ENCODE measurements around the gene PVR.
"Not testable (repeated sequence)": the region's sequence is repeated elsewhere in the genome, so short reads cannot be mapped to it uniquely, and the experiment has no call there.

PVR gene

GRCh38 chr19:44645407-44646048 is 1.8 kb downstream of the PVR start:
- DNase-seq (ENCODE audit: low read depth): no peak

DNA sequence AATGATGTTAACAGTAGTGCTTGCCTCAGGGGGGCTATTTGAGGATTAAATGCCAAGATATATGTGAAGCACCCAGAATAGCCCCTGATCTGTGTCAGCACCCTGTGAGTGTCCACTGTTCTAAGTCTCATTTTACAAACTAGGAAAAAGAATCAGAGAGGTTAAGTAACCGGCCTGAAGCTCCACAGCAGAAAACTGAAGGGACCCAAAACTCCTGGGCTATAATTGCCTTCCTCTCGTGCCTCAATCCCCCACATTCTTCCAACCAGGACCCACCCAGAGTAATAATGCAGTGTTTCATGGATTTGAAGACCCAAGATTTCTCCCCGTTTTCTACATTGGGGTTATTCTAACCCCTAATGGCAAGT is 2.3 kb downstream of the PVR start:
- no peak for DNase-seq (ENCODE audit: low read depth)

- no peak for DNase-seq (ENCODE audit: low read depth)
Observed at GRCh38 chr19:44647144-44647543, 3.4 kb downstream of the PVR start.

DNA sequence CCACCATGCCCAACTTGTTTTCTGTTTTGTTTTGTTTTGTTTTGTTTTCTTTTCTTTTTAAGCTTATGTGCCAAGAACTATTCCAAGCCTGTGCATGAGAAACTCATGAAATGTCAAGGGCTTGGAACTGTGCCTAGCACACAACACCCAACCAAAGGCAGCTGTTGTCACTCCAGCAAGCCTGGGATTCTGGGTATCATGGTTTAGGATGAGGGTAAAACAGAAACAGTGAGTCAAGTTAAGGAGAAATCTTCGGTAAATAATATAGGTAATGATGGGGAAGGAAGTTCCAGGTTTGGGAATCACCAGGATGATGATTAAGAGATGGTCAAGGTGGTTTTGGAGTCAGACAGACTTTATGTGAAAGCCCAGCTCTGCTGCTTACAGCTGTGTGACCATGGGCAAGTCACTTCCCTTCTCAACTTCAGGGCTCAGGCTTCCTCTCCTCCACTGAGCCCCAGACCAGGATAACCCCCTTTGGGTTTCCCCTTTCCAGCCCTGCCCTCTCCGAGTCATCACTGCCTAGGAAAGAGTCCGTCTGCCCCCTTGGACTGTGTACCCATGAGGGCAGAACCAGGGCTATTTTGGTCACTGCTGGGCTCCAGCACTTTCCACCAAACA is 5.0 kb downstream of the PVR start:
- no peak for DNase-seq (ENCODE audit: low read depth)

- DNase-seq (ENCODE audit: low read depth): no peak
Observed at GRCh38 chr19:44649578-44650145, 6.0 kb downstream of the PVR start.

GRCh38 chr19:44653343-44653742 is 9.6 kb downstream of the PVR start:
- no peak for DNase-seq (ENCODE audit: low read depth)

- peak; percentile 23 for DNase-seq (ENCODE audit: low read depth)
Observed at GRCh38 chr19:44653977-44654774, 10.5 kb downstream of the PVR start.

DNA sequence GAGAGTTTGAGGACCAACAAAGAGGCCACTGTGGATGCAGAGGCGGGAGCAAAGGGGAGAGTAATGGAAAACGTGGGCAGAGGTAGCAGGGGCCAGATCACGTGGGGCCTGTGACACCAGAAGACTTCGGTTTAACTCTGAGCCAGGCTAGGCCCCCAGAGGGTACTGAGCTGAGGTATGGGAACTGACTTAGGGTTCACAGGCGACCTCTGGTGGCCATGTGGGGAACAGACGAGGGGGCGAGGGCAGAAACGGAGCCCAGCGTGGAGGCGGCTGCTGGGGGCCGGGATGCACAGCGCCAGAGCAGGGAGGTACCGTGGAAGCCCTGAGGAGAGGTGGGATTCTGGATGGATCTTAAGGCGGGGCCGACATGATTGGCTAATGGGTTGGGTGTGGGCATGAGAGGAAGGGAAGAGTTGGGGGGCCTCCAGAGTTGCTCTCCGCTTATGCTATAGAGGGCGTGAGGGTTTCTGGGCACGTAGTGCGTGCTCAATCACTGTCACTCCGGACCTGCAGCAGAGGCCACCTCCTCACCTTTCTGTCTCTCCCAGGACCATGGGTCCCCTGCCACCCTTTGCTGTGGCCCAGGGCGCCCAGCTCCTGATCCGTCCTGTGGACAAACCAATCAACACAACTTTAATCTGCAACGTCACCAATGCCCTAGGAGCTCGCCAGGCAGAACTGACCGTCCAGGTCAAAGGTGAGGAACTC is 13.7 kb downstream of the PVR start:
- no peak for DNase-seq (ENCODE audit: low read depth)

DNA sequence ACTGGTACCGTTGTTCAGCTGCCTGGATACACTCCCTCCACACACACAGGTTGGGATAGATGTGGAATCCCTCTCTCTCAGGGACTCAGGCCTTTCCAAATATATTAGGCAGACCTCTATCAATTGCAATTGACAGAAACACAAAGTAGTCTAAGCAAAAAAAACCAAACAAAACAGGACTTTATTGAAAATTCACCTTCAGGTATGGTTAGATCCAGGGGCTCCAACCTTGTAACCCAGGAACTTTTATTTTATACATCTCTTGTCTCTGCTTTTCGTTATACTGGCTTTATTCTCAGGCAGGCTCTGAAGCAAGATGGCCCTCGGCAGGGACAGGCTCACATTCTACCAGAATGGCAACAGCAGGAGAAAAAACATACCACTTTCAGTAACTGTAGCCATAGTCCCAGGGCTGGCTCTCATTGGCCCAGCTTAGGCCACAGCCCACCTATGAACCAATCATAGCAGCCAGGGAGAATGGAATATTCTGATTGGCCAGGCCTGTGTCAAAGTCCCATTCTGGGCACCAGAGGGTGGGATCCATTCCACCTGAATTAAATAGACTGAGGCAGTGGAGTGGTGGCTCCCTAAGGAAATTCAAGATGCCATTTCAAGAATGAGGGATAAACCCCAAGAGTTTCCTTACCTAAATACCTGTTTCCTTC is 14.5 kb downstream of the PVR start:
- DNase-seq (ENCODE audit: low read depth): no peak

DNA sequence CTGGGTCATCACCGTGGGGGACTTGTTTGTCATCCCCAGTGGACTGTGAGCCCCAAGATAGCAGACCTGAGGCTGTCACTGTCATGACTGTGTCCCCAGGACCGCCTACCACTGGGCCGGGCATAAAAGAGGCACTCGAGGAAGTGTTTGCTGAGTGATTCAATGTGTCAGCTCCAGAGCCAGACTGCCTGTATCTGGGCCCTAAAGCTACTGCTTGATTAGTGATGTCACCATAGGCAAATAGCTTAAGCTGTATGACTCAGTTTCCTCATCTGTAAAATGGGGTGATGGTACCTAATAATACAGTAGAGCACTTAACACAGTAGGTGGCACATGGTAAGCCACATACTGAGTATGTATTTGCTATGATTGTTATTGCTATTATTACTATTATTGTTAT is 16.4 kb downstream of the PVR start:
- no peak for DNase-seq (ENCODE audit: low read depth)

DNA sequence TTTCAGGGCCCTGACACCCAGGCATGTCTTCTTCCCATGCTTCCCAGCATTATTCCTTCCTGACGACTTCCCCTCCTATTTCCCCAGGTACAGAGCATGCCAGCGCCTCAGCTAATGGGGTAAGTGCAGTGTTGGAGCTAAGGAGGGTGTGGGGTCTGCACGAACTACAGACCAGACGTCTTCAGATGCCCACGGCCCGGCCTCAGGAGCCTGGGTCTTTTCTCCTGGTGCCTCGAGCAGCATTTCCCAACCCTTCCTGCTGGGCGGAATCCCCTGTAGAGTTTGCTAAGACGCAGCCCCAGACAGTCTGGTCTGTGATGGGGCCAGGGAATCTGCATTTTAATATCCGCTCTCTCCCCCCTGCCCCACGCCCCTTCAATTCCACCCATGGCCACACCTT is 17.5 kb downstream of the PVR start:
- DNase-seq (ENCODE audit: low read depth): no peak

DNA sequence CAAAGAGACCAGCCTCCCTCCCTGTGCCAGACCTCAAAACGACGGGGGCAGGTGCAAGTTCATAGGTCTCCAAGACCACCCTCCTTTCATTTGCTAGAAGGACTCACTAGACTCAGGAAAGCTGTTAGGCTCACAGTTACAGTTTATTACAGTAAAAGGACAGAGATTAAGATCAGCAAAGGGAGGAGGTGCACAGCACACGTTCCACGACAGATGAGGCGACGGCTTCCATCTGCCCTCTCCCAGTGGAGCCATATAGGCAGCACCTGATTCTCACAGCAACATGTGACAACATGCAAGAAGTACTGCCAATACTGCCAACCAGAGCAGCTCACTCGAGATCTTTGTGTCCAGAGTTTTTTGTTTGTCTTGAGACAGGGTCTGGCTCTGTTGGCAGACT is 18.2 kb downstream of the PVR start:
- no peak for DNase-seq (ENCODE audit: low read depth)

- DNase-seq (ENCODE audit: low read depth): no peak
Observed at GRCh38 chr19:44662691-44663385, 19.1 kb downstream of the PVR start.

GRCh38 chr19:44663996-44664395 is 20.3 kb downstream of the PVR start:
- no peak for DNase-seq (ENCODE audit: low read depth)

DNA sequence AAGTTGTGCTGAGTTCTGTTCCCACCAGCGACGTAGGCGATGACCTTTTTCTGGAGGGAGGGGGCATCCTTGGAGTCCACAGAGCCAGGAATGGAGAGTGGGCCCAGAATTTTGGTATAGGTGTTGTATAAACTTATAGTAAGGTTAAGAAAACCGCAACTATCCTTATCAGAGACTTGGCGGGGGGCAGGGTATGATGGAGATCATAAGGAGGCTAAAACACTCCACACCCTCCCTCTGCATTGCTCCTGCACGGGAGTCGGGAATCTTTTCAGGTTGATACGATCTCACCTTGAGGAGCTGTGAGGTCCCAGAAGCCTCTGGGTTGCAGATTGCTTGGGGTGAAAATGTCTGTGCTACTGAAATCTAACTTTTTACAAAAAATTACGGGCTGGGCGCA is 21.3 kb downstream of the PVR start:
- no peak for DNase-seq (ENCODE audit: low read depth)

GRCh38 chr19:44666852-44667556 is 23.3 kb downstream of the PVR start:
- no peak for DNase-seq (ENCODE audit: low read depth)

GRCh38 chr19:44668985-44669764 is 25.5 kb downstream of the PVR start:
- DNase-seq (ENCODE audit: low read depth): no peak

GRCh38 chr19:44670027-44670426 is 26.3 kb downstream of the PVR start:
- not testable (repeated sequence) for DNase-seq (ENCODE audit: low read depth)

DNA sequence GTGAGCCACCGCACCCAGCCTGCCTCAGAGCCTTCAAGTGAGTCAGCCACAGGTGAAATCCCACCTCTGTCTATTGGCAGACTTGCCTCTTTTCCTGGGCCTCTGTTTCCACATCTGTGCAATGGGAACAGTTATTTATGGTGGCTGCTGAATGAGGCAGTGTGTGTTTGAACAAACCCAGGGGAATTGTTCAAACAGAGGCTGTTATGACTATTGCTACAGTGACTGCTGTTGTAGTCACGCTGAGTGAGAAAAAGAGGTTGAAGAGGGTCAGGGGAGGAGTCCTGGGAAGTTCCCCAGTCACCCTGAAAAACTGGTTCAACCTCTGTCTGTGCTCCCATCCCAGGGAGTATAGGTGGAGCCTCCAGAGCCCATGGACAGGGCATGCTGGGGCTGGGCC is 27.7 kb downstream of the PVR start, which contains the start of gene CEACAM19:
Gene CEACAM19, plus strand, starts transcription at position 83 of the 400 bp plus-strand sequence. CDS start 450 bp downstream, outside the sequence.
- no peak for DNase-seq (ENCODE audit: low read depth)

GRCh38 chr19:44672226-44672625 is 28.5 kb downstream of the PVR start:
- DNase-seq (ENCODE audit: low read depth): no peak
